Erythroblast (primary cell): ENCODE measurements around the gene NUAK1.

Source experiments
- GATA1 ChIP-seq: IDR thresholded peaks from 2 replicates; pipeline ENCODE4 v1.6.1; 2011; ENCODE audit warnings: low read depth, mild to moderate bottlenecking, control low read depth, low read length, moderate library complexity
- POLR2A ChIP-seq: IDR thresholded peaks from 2 replicates; pipeline ENCODE4 v1.6.1; 2011; ENCODE audit warnings: mild to moderate bottlenecking, low read length

- no peak for TF ChIP-seq POLR2A
- no peak for TF ChIP-seq GATA1
Measured at GRCh38 chr12:106025129-106025528, 113.6 kb downstream of the NUAK1 start.
